SU-DHL-6 (cell line): ENCODE measurements around the gene KRTAP3-1.

Experiments used
- H2AFZ ChIP-seq: fragments of 200-600 bp; sonication (generic); 2 replicates; pipeline ENCODE4 v1.6.1; 2014; ENCODE audit warnings: low read depth, mild to moderate bottlenecking, moderate library complexity, mixed read lengths, antibody characterized with exemption, low read length; ENCODE audit not compliant: severe bottlenecking
- H3F3A ChIP-seq: fragments of 200-600 bp; shearing (Covaris generic); 2 replicates; pipeline ENCODE4 v1.6.0; 2016; ENCODE audit warnings: antibody characterized with exemption, mild to moderate bottlenecking; ENCODE audit not compliant: insufficient read depth
- H3K27ac ChIP-seq: fragments of 200-600 bp; sonication (generic); 2 replicates; pipeline ENCODE4 v1.5.1; 2016; ENCODE audit warnings: low read depth, mild to moderate bottlenecking, low read length, moderate library complexity, mixed read lengths
- H3K27me3 ChIP-seq: fragments of 200-600 bp; sonication (generic), shearing (Covaris generic); 2 replicates; pipeline ENCODE4 v1.6.0; 2014; ENCODE audit warnings: mild to moderate bottlenecking, low read length
- H3K36me3 ChIP-seq: fragments of 200-600 bp; sonication (generic); 2 replicates; pipeline ENCODE4 v1.6.1; 2014; ENCODE audit warnings: mild to moderate bottlenecking, low read length, mixed read lengths
- H3K4me2 ChIP-seq: fragments of 300-600, 200-600 bp; shearing (Covaris generic), sonication (generic); 2 replicates; pipeline ENCODE4 v1.6.0; 2014; ENCODE audit warnings: low read length, low read depth, mild to moderate bottlenecking; ENCODE audit not compliant: poor library complexity, severe bottlenecking
- H3K4me3 ChIP-seq: fragments of 200-600 bp; sonication (generic); 2 replicates; pipeline ENCODE4 v1.5.1; 2014; ENCODE audit warnings: antibody characterized with exemption, low read length, mild to moderate bottlenecking, mixed read lengths; ENCODE audit not compliant: insufficient read depth, poor library complexity, severe bottlenecking
- H3K79me2 ChIP-seq: fragments of 200-600 bp; sonication (generic); 2 replicates; pipeline ENCODE4 v1.6.1; 2014; ENCODE audit warnings: mild to moderate bottlenecking, low read length, moderate library complexity; ENCODE audit not compliant: insufficient read depth
- H3K9ac ChIP-seq: fragments of 200-600 bp; sonication (generic); 2 replicates; pipeline ENCODE4 v1.7.0; 2014; ENCODE audit warnings: mild to moderate bottlenecking, low read length
- H3K9me2 ChIP-seq: fragments of 200-600 bp; sonication (generic); replicated peaks from 2 replicates; pipeline ENCODE4 v1.6.1; 2014; ENCODE audit warnings: low read length; ENCODE audit not compliant: insufficient read depth
- H3K9me3 ChIP-seq: fragments of 200-600 bp; sonication (generic); 2 replicates; pipeline ENCODE4 v1.6.1; 2014; ENCODE audit warnings: low read length, mixed read lengths; ENCODE audit not compliant: insufficient read depth
- H4K20me1 ChIP-seq: fragments of 200-600 bp; sonication (generic); 2 replicates; pipeline ENCODE4 v1.6.1; 2014; ENCODE audit warnings: low read depth, mild to moderate bottlenecking, antibody characterized with exemption, low read length, moderate library complexity, mixed read lengths
- EZH2phosphoT487 ChIP-seq: fragments of 200-600 bp; sonication (generic), shearing (Covaris generic); conservative IDR thresholded peaks from 2 replicates; pipeline ENCODE4 v1.6.1; 2018; ENCODE audit warnings: mild to moderate bottlenecking, antibody characterized with exemption, low read length, moderate library complexity, mixed read lengths
- TF ChIP-seq, protein P1 (sequence below): fragments of 200-600 bp; sonication (generic); IDR thresholded peaks from one replicate; pipeline ENCODE4 v1.5.1; 2017; ENCODE audit warnings: antibody characterized with exemption, mild to moderate bottlenecking, low read length, moderate library complexity; ENCODE audit not compliant: insufficient read depth, poor library complexity, severe bottlenecking

The KRTAP3-1 gene

DNA sequence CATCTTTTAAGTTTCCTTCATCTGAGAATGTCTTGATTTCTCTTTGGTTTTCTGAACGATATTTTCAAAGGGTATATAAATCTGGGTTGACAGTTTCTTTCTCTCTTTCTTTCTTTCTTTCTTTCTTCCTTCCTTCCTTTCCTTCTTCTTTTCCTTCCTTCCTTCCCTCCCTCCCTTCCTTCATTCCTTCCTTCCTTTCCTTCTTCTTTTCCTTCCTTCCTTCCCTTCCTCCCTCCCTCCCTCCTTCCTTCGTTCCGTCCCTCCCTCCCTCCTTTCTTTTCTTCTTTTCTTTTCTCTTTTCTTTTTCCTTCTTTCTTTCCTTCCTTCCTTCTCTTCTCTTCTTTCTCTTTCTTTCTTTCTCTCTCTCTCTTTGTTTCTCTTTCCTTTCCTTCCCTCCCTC lies 34.6 kb downstream of the KRTAP3-1 start:
- H3K27ac ChIP-seq, result no peak overlapping the region
- no peaks in the 10 kb centered on the region for H3F3A ChIP-seq
- H3K9me2 ChIP-seq, result no peaks in the 10 kb centered on the region
- no peaks in the 10 kb centered on the region for H4K20me1 ChIP-seq
- H3K36me3 ChIP-seq, result no peaks in the 10 kb centered on the region
- no peak overlapping the region for H3K4me3 ChIP-seq
- H3K9me3 ChIP-seq, result no peaks in the 10 kb centered on the region
- H2AFZ ChIP-seq, result no peak overlapping the region
- no peaks in the 10 kb centered on the region for H3K79me2 ChIP-seq
- TF ChIP-seq, protein P1, sequence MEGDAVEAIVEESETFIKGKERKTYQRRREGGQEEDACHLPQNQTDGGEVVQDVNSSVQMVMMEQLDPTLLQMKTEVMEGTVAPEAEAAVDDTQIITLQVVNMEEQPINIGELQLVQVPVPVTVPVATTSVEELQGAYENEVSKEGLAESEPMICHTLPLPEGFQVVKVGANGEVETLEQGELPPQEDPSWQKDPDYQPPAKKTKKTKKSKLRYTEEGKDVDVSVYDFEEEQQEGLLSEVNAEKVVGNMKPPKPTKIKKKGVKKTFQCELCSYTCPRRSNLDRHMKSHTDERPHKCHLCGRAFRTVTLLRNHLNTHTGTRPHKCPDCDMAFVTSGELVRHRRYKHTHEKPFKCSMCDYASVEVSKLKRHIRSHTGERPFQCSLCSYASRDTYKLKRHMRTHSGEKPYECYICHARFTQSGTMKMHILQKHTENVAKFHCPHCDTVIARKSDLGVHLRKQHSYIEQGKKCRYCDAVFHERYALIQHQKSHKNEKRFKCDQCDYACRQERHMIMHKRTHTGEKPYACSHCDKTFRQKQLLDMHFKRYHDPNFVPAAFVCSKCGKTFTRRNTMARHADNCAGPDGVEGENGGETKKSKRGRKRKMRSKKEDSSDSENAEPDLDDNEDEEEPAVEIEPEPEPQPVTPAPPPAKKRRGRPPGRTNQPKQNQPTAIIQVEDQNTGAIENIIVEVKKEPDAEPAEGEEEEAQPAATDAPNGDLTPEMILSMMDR, result no peak
- TF ChIP-seq EZH2phosphoT487, result no peak
- no peak overlapping the region for H3K4me2 ChIP-seq
- no peak overlapping the region for H3K9ac ChIP-seq
- H3K27me3 ChIP-seq, result no peaks in the 10 kb centered on the region

DNA sequence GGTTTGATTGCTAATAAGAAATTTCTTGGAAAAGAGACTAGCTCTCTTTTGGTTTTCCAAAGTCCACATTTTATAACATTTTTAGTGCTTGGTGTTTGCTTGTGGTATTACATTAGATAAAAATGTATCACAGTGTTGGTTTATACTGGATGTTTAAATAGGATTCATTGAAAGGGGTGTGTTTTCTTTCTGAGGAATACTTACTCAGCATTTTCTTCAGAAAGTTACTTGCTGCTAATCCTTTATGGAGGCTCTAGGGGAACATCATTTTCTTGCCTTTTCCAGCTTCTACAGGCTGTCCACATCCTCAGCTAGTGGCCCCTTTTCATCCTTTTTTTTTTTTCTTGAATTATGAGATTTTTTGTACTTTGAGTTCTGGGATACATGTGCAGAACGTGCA lies 41.3 kb downstream of the KRTAP3-1 start:
- H3K79me2 ChIP-seq, result no peaks in the 10 kb centered on the region
- no peaks in the 10 kb centered on the region for H3K27me3 ChIP-seq
- no peaks in the 10 kb centered on the region for H3K36me3 ChIP-seq
- H2AFZ ChIP-seq, result no peak overlapping the region
- H3K9ac ChIP-seq, result no peak overlapping the region
- H3K9me3 ChIP-seq, result no peaks in the 10 kb centered on the region
- no peaks in the 10 kb centered on the region for H4K20me1 ChIP-seq
- H3K4me2 ChIP-seq, result no peak overlapping the region
- no peaks in the 10 kb centered on the region for H3F3A ChIP-seq
- no peak overlapping the region for H3K4me3 ChIP-seq
- no peaks in the 10 kb centered on the region for H3K9me2 ChIP-seq
- no peak overlapping the region for H3K27ac ChIP-seq
- TF ChIP-seq, protein P1, result no peak
- TF ChIP-seq EZH2phosphoT487, result no peak

DNA sequence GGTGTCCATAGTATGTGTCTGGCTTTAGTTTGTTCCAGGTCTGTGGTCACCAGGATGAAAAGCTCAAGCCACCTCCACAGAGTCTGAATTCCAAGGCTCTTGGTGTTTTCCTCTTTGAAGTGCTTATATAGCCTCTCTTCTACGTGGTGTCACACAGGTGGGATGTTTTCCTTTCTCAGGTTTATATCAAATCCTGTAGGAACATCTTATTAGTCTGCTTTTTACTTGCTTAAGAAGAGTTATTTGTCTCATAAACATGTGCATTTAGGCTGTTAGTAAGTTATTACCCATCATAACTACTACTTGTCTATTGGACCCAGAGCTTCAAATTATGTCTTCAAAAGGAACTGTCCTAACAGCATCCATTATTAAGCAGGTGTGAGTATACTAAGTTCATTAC lies 42.1 kb downstream of the KRTAP3-1 start, which contains the start of gene KRT39:
KRT39 (minus strand) TSS at position 101 of the 400 bp plus-strand sequence; CDS start at position 9, 92 bp downstream.
- H3K27ac ChIP-seq, result no peak within 1 kb of the TSS
- H3K9me3 ChIP-seq, result no peaks in the 10 kb centered on the region
- no peak within 1 kb of the TSS for H3K9ac ChIP-seq
- H3K4me3 ChIP-seq, result no peak within 1 kb of the TSS
- no peaks in the 10 kb centered on the region for H3F3A ChIP-seq
- no peak within 1 kb of the TSS for H2AFZ ChIP-seq
- no peaks in the 10 kb centered on the region for H3K9me2 ChIP-seq
- no peak within 1 kb of the TSS for H3K4me2 ChIP-seq
- H3K36me3 ChIP-seq, result no peaks in the 10 kb centered on the region
- TF ChIP-seq, protein P1, result no peak
- no peak for TF ChIP-seq EZH2phosphoT487
- H3K79me2 ChIP-seq, result no peaks in the 10 kb centered on the region
- no peaks in the 10 kb centered on the region for H4K20me1 ChIP-seq
- no peaks in the 10 kb centered on the region for H3K27me3 ChIP-seq
